ACC112 (cell line): Measurements from ENCODE around the gene GLB1L.

ENCODE experiments used
- H2AFZ ChIP-seq: fragments of 200-600 bp; sonication (generic); one replicate; pipeline ENCODE4 v1.6.0; 2017; ENCODE audit warnings: antibody characterized with exemption, low read length; ENCODE audit not compliant: unreplicated experiment
- H3K27ac ChIP-seq: fragments of 200-600 bp; sonication (generic); 2 replicates; pipeline ENCODE4 v1.5.1; 2014; ENCODE audit warnings: low read depth, mild to moderate bottlenecking, antibody characterized with exemption, low read length, moderate library complexity
- H3K27me3 ChIP-seq: fragments of 200-600 bp; sonication (generic); 2 replicates; pipeline ENCODE4 v1.6.1; 2014; ENCODE audit warnings: mild to moderate bottlenecking, antibody characterized with exemption, low read length, moderate library complexity, mixed read lengths; ENCODE audit not compliant: insufficient read depth
- H3K36me3 ChIP-seq: fragments of 200-600 bp; sonication (generic); 2 replicates; pipeline ENCODE4 v1.6.1; 2016; ENCODE audit warnings: mild to moderate bottlenecking, antibody characterized with exemption, low read length, moderate library complexity, mixed read lengths; ENCODE audit not compliant: insufficient read depth
- H3K4me1 ChIP-seq: fragments of 200-600 bp; sonication (generic); one replicate; pipeline ENCODE4 v1.6.1; 2016; ENCODE audit warnings: low read length, mixed read lengths; ENCODE audit not compliant: insufficient read depth, unreplicated experiment, control insufficient read depth
- H3K4me3 ChIP-seq: fragments of 200-600 bp; sonication (generic); 2 replicates; pipeline ENCODE4 v1.5.1; 2014; ENCODE audit warnings: mild to moderate bottlenecking, low read depth, low read length
- H3K79me2 ChIP-seq: fragments of 200-600 bp; sonication (generic); one replicate; pipeline ENCODE4 v1.6.0; 2016; ENCODE audit warnings: low read length; ENCODE audit not compliant: control insufficient read depth, unreplicated experiment, insufficient read depth

The GLB1L gene

GRCh38 chr2:219243291-219243761 lies 1.9 kb downstream of the GLB1L start:
- Histone ChIP-seq H3K27me3 (no peaks in the 10 kb centered on the region), H3K36me3 (0 out of 2 replicates have a peak, but pooled peaks cover 4% of the 10 kb centered on the region), H3K4me1 (peaks cover 21% of the 10 kb centered on the region), H3K4me3 (peak overlapping the region; percentile 76), H2AFZ (peak overlapping the region; percentile 57), H3K27ac (no peak overlapping the region), H3K79me2 (peaks cover 29% of the 10 kb centered on the region)

GRCh38 chr2:219234331-219234730 lies 10.9 kb downstream of the GLB1L start:
- peaks cover 11% of the 10 kb centered on the region for H3K79me2 ChIP-seq
- no peak overlapping the region for H3K27ac ChIP-seq
- H3K27me3 ChIP-seq = no peaks in the 10 kb centered on the region
- peaks cover 14% of the 10 kb centered on the region for H3K4me1 ChIP-seq
- H3K4me3 ChIP-seq = no peak overlapping the region
- H3K36me3 ChIP-seq = peaks cover 32% of the 10 kb centered on the region
- no peak overlapping the region for H2AFZ ChIP-seq

- H3K4me3 ChIP-seq = peak overlapping the region; percentile 88
- H3K27ac ChIP-seq = peak overlapping the region; percentile 82
These were observed 15.1 kb downstream of the GLB1L start for GRCh38 chr2:219230059-219230540.

GRCh38 chr2:219229305-219230058 lies 15.8 kb downstream of the GLB1L start, which contains the start of the genes ANKZF1 and ATG9A:
Gene ANKZF1, plus strand, starts transcription at chr2:219229806. Its CDS starts 452 bp downstream, at chr2:219230258.
Gene ATG9A, minus strand, starts transcription at chr2:219229636. Its CDS starts 1,612 bp downstream, at chr2:219228024.
- H3K4me1 ChIP-seq = peaks cover 23% of the 10 kb centered on the region
- peak within 1 kb of the TSS; percentile 88 for H3K4me3 ChIP-seq
- H3K27ac ChIP-seq = peak within 1 kb of the TSS; percentile 84
- no peaks in the 10 kb centered on the region for H3K27me3 ChIP-seq
- peak within 1 kb of the TSS; percentile 61 for H2AFZ ChIP-seq
- peaks cover 38% of the 10 kb centered on the region for H3K79me2 ChIP-seq
- H3K36me3 ChIP-seq = peaks cover 25% of the 10 kb centered on the region; the same call in 1 of the 2 replicates

More at GRCh38 chr2:219230059-219230540, 15.1 kb downstream of the GLB1L start:
- H3K27me3 ChIP-seq = no peaks in the 10 kb centered on the region
- H3K36me3 ChIP-seq = peaks cover 22% of the 10 kb centered on the region; the same call in 1 of the 2 replicates
- peaks cover 38% of the 10 kb centered on the region for H3K79me2 ChIP-seq
- peaks cover 23% of the 10 kb centered on the region for H3K4me1 ChIP-seq
- H2AFZ ChIP-seq = peak overlapping the region; percentile 19

- H3K27me3 ChIP-seq = no peaks in the 10 kb centered on the region
- peak overlapping the region; percentile 84 for H3K27ac ChIP-seq
- H3K79me2 ChIP-seq = peaks cover 38% of the 10 kb centered on the region
- H2AFZ ChIP-seq = no peak overlapping the region
- peaks cover 23% of the 10 kb centered on the region for H3K4me1 ChIP-seq
- H3K4me3 ChIP-seq = peak overlapping the region; percentile 88
- peaks cover 23% of the 10 kb centered on the region; the same call in 1 of the 2 replicates for H3K36me3 ChIP-seq
These were observed 16.3 kb downstream of the GLB1L start for GRCh38 chr2:219228911-219229304.

GRCh38 chr2:219228041-219228910 lies 17.0 kb downstream of the GLB1L start:
- H3K79me2 ChIP-seq = peaks cover 38% of the 10 kb centered on the region
- peak overlapping the region; percentile 84; the same call in 1 of the 2 replicates for H3K27ac ChIP-seq
- no peak overlapping the region for H2AFZ ChIP-seq

GRCh38 chr2:219225350-219225749 lies 19.9 kb downstream of the GLB1L start:
- Histone ChIP-seq H3K4me1 (peaks cover 11% of the 10 kb centered on the region), H3K27me3 (no peaks in the 10 kb centered on the region), H3K4me3 (no peak overlapping the region), H3K36me3 (peaks cover 10% of the 10 kb centered on the region; the same call in 1 of the 2 replicates), H2AFZ (no peak overlapping the region), H3K27ac (no peak overlapping the region), H3K79me2 (peaks cover 27% of the 10 kb centered on the region)

More at GRCh38 chr2:219228041-219228910, 17.0 kb downstream of the GLB1L start:
- Histone ChIP-seq H3K4me1 (peaks cover 23% of the 10 kb centered on the region), H3K4me3 (peak overlapping the region; percentile 88), H3K36me3 (peaks cover 22% of the 10 kb centered on the region; the same call in 1 of the 2 replicates), H3K27me3 (no peaks in the 10 kb centered on the region)

- Histone ChIP-seq H3K36me3 (peaks cover 10% of the 10 kb centered on the region; the same call in 1 of the 2 replicates), H3K27me3 (no peaks in the 10 kb centered on the region), H3K4me3 (no peak overlapping the region), H3K79me2 (peaks cover 26% of the 10 kb centered on the region), H2AFZ (no peak overlapping the region), H3K4me1 (peaks cover 19% of the 10 kb centered on the region), H3K27ac (no peak overlapping the region)
These were observed 21.2 kb downstream of the GLB1L start for GRCh38 chr2:219223831-219224610.

GRCh38 chr2:219221957-219222518 lies 23.2 kb downstream of the GLB1L start:
- H2AFZ ChIP-seq = no peak overlapping the region
- no peak overlapping the region for H3K27ac ChIP-seq
- peaks cover 10% of the 10 kb centered on the region; the same call in 1 of the 2 replicates for H3K36me3 ChIP-seq
- no peaks in the 10 kb centered on the region for H3K27me3 ChIP-seq
- H3K4me1 ChIP-seq = peaks cover 14% of the 10 kb centered on the region
- H3K4me3 ChIP-seq = no peak overlapping the region
- peaks cover 6% of the 10 kb centered on the region for H3K79me2 ChIP-seq
